ENCODE measurements around the gene MATN4. TPM values are rescaled to one million over a fixed set of nuclear protein-coding genes. Genes with fewer than 3 reads are reported as not detected.

MATN4 gene
- total and polyA plus RNA-seq, 2 donors (not counting 1 experiment from before 2014, with no cell fraction given): not detected

DNA sequence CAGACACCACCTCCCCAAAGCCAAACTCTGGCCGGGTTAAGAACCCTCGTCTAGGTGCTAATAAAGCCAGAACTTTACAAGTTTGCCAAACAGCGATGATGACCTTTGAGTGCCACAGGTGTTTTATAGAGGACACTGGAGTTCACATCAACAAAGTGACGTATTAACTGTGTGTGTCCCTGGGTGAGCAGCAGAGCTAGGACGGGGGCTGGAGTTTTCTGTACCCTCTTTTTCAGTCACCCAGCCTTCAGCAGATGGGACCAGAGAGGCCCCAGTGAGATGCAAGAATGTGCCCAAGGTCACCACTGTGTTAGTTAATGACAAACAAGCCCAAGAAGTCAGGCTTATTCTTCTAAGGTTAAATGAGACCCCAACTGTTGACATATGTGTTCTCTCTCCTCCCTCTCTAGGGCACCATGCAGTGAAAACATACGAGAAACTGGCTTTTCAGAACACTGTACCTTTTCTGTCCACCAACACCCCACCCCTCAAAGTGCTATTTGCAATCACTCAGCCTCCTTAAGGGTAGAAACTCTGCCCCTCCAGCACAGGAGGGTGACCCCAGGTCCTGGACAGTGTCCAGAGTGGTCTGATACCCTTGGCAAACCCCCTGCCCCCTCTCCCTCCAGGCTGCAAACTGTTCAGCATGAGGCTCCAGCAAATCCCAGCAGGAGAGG lies 34.9 kb upstream of the MATN4 start:
- Mint-ChIP-seq H3K9me3 (ENCODE audit: insufficient read depth) (no peaks in the 10 kb centered on the region), H3K4me3 (no peak overlapping the region), H3K27me3 (peaks cover 23% of the 10 kb centered on the region), H3K4me1 (peaks cover 5% of the 10 kb centered on the region), H3K27ac (no peak overlapping the region)
- no peak overlapping the region for H3K9ac ChIP-seq (ENCODE audit: low read length)
- TF ChIP-seq EZH2 (IDR thresholded peaks at IDR 0.05; ENCODE audit: borderline replicate concordance, insufficient read depth, low read depth, low read length, poor library complexity, severe bottlenecking): no peak
- no peak for TF ChIP-seq CTCF (IDR thresholded peaks at IDR 0.05)
- ATAC-seq (ENCODE audit: low read depth) (no peak), DNase-seq (no peak)
- ChIA-PET CTCF (interaction anchor here (1.5 kb wide), 1 partner anchor 94 kb away, joined by 4 read pairs; no protein-coding TSS in a partner anchor), POLR2A (no interaction called here)
- H3K36me3 ChIP-seq (replicated peaks in 1 of 2; ENCODE audit: control extremely low read depth in 1 of 2, control insufficient read depth in 1 of 2, extremely low read depth in 1 of 2, insufficient read depth in 2 of 2, low read length in 1 of 2): no peaks in the 10 kb centered on the region
- peaks cover 0 to 31% (median 5%) of the 10 kb centered on the region in 4 experiments for H3K27me3 ChIP-seq (replicated peaks in 1 of 4; ENCODE audit: control extremely low read depth in 1 of 4, control insufficient read depth in 3 of 4, insufficient read depth in 4 of 4, low read length in 3 of 4)
- no peak overlapping the region for H3K4me3 ChIP-seq (ENCODE audit: control extremely low read depth in 1 of 5, extremely low read depth in 1 of 5, insufficient read depth in 1 of 5, low read depth in 2 of 5, low read length in 4 of 5)
- peaks cover 17 to 18% of the 10 kb centered on the region in 2 donors for H3K4me1 ChIP-seq (ENCODE audit: control insufficient read depth in 2 of 2, insufficient read depth in 2 of 2, low read length in 2 of 2)
- no peak overlapping the region for H3K4me2 ChIP-seq (replicated peaks; ENCODE audit: low read depth, low read length, poor library complexity, severe bottlenecking)
- intact Hi-C loops (cut with micrococcal nuclease): no loop called here
- H4K20me1 ChIP-seq (ENCODE audit: control insufficient read depth, insufficient read depth, low read length, poor library complexity, severe bottlenecking): no peaks in the 10 kb centered on the region
- H3K27ac ChIP-seq (ENCODE audit: low read length in 2 of 2): no peak overlapping the region
- no peaks in the 10 kb centered on the region for H3K79me2 ChIP-seq (ENCODE audit: control insufficient read depth, insufficient read depth, low read length)
- no peak overlapping the region for H2AFZ ChIP-seq (ENCODE audit: insufficient read depth, low read depth, low read length, poor library complexity, severe bottlenecking)
- H3K9me3 ChIP-seq (ENCODE audit: control extremely low read depth in 1 of 3, control insufficient read depth in 2 of 3, insufficient read depth in 1 of 3, low read length in 2 of 3): peaks cover 0 to 3% (median 0%) of the 10 kb centered on the region in 3 donors
- 86% methylated on average over 6 of the region's 6 CpGs for WGBS (ENCODE audit: insufficient coverage)
